Peyer's patch (tissue), 4 donors: ENCODE results near the gene ARID2. TPM values are rescaled to one million over a fixed set of nuclear protein-coding genes. Genes with fewer than 3 reads are reported as not detected.

ENCODE experiments used
- DNase-seq, 3 donors: peaks; one replicate each; pipeline ENCODE4 v3.0.0-alpha.2; 2017 to 2019
- H3K27ac ChIP-seq, 4 donors: fragments of 200-600 bp; sonication (generic); one replicate each; pipeline ENCODE4 v1.5.1; 2016 to 2019
- H3K27me3 ChIP-seq, 2 donors: fragments of 200-600 bp; sonication (generic); one replicate each; pipeline ENCODE4 v1.5.1; 2019
- H3K36me3 ChIP-seq, 3 donors: fragments of 200-600 bp; sonication (generic); one replicate each; pipeline ENCODE4 v1.5.1; 2016 to 2019
- H3K4me1 ChIP-seq, 4 donors: fragments of 200-600 bp; sonication (generic); one replicate each; pipeline ENCODE4 v1.5.1; 2016 to 2019
- H3K4me3 ChIP-seq, 4 donors: fragments of 200-600 bp; sonication (generic); 1 replicate in 3 of 4; 2 replicates in 1 of 4; pipeline ENCODE4 v1.5.1; 2016 to 2019; ENCODE audit warnings: mild to moderate bottlenecking in 1 of 4
- H3K9me3 ChIP-seq, 4 donors: fragments of 200-600 bp; sonication (generic); one replicate each; pipeline ENCODE4 v1.5.1; 2016 to 2019; ENCODE audit warnings: mild to moderate bottlenecking in 1 of 4
- POLR2A ChIP-seq, 2 donors: fragments of 450-650 bp; IDR thresholded peaks; one replicate each; pipeline ENCODE4 v1.5.1; 2017; ENCODE audit warnings: antibody characterized with exemption in 2 of 2, mild to moderate bottlenecking in 2 of 2, moderate library complexity in 2 of 2
- total RNA-seq, 4 donors: library from RNA; depleted of rRNA; stranded (reverse); fragments of >200 nt; gene quantifications; one replicate each; pipeline ENCODE4 v1.1.0, GENCODE V29; 2016
- TF ChIP-seq, protein P1 (sequence below), 6 experiments: fragments of 450-650 bp in 4 of 6; fragments of 200-600 bp in 2 of 6; sonication (generic) in 1 of 6; IDR thresholded peaks; one replicate each; pipeline ENCODE4 v1.5.1; 2017 to 2019; ENCODE audit warnings: antibody characterized with exemption in 6 of 6, mild to moderate bottlenecking in 3 of 6, moderate library complexity in 1 of 6

The ARID2 gene
- total RNA-seq, 4 donors from 2014 or later = 32.1 to 46.2 (median 41.5) TPM

DNA sequence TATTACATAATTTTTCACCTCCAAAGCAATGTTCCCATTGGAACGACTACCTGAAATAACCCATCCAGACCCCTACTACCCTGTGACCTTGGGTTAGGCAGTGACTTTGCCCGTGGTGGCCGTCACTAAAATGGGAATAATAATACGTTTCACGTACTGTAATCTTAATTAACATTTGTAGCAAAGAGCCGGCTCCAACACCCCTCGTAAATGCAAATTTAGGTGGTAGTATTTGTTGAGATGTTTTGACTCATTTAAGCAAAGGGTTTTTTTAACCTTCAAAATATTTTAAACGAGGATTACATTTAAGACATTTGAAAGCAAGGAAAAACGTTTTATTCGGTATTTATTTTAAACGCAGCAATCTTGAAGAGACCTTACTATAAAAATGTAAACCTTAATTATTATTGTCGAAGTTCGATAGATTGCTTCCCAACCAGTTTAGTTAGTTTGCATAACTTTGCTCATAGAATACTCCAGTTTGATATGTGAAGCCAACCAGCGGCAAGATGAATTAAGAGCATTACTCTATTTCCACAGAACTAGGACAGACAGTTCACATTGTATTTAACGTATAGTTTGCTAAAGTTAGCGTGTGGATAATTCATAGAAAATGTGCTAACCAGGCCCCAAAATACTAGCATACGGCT is 1.4 kb upstream of the ARID2 start:
- DNase-seq = peak in 1 of 3 donors; percentile 28
- Histone ChIP-seq H3K4me3 (peak overlapping the region; percentile 76 to 95 (median 85)), H3K36me3 (no peaks in the 10 kb centered on the region), H3K27me3 (no peaks in the 10 kb centered on the region), H3K9me3 (no peaks in the 10 kb centered on the region), H3K4me1 (peaks cover 0 to 31% (median 7%) of the 10 kb centered on the region in 4 donors), H3K27ac (peak overlapping the region; percentile 99 to 100 (median 100))
- TF ChIP-seq, protein P1, sequence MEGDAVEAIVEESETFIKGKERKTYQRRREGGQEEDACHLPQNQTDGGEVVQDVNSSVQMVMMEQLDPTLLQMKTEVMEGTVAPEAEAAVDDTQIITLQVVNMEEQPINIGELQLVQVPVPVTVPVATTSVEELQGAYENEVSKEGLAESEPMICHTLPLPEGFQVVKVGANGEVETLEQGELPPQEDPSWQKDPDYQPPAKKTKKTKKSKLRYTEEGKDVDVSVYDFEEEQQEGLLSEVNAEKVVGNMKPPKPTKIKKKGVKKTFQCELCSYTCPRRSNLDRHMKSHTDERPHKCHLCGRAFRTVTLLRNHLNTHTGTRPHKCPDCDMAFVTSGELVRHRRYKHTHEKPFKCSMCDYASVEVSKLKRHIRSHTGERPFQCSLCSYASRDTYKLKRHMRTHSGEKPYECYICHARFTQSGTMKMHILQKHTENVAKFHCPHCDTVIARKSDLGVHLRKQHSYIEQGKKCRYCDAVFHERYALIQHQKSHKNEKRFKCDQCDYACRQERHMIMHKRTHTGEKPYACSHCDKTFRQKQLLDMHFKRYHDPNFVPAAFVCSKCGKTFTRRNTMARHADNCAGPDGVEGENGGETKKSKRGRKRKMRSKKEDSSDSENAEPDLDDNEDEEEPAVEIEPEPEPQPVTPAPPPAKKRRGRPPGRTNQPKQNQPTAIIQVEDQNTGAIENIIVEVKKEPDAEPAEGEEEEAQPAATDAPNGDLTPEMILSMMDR (IDR thresholded peaks at IDR 0.05) = no peak
- TF ChIP-seq POLR2A (IDR thresholded peaks at IDR 0.05) = no peak

DNA sequence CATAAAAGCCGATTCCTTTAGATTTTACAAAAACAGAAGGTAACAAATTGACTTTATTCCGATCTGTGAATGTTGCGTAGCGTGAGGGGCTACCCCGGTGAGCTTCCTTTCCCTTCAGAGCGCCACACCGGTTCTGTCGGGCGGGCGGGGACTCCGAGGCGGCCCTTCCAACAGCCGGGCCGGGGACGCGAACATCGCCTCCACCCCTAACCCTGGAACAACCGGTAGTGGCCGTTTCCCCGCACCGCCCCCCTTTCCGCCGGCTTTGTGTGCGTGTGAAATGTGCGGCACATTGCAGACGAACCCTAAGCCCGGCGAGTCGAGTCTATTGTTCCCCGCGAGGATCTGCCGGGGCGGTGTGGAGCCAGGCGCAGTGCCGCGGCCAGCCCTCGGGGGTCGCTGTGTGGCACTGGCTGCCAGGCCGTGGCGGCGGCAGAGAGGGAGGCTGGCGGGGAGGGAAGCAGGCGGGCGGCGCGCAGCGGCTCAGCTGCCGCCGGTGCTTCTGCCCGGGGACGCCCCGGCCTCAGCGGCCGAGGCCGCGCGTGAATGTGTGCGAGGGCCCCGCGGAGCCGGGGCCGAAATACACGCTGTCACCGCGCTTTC is 775 bp upstream of the ARID2 start:
- TF ChIP-seq, protein P1 (IDR thresholded peaks at IDR 0.05) = peak; percentile 88 to 99 (median 98)
- TF ChIP-seq POLR2A (IDR thresholded peaks at IDR 0.05) = peak; percentile 94 to 95

GRCh38 chr12:45730084-45730347 is 510 bp downstream of the ARID2 start:
- peak; percentile 36 to 76 (median 67) for DNase-seq
- peak overlapping the region; percentile 76 to 95 (median 85) for H3K4me3 ChIP-seq
- no peaks in the 10 kb centered on the region for H3K27me3 ChIP-seq
- peaks cover 0 to 30% (median 10%) of the 10 kb centered on the region in 4 donors for H3K4me1 ChIP-seq
- H3K36me3 ChIP-seq = no peaks in the 10 kb centered on the region
- no peaks in the 10 kb centered on the region for H3K9me3 ChIP-seq
- H3K27ac ChIP-seq = peak overlapping the region; percentile 99 to 100 (median 100)
- no peak for TF ChIP-seq POLR2A (IDR thresholded peaks at IDR 0.05)
- TF ChIP-seq, protein P1 (IDR thresholded peaks at IDR 0.05) = no peak

More for the DNA sequence above, 775 bp upstream of the ARID2 start:
- H3K4me1 ChIP-seq = peaks cover 0 to 31% (median 8%) of the 10 kb centered on the region in 4 donors
- peak overlapping the region; percentile 76 to 95 (median 85) for H3K4me3 ChIP-seq
- peak; percentile 95 to 99 (median 98) for DNase-seq
- H3K9me3 ChIP-seq = no peaks in the 10 kb centered on the region
- no peaks in the 10 kb centered on the region for H3K27me3 ChIP-seq
- no peaks in the 10 kb centered on the region for H3K36me3 ChIP-seq
- peak overlapping the region; percentile 99 to 100 (median 100) for H3K27ac ChIP-seq

- Histone ChIP-seq H3K27me3 (no peaks in the 10 kb centered on the region), H3K4me3 (peak overlapping the region; percentile 76 to 95 (median 85)), H3K9me3 (no peaks in the 10 kb centered on the region), H3K36me3 (no peaks in the 10 kb centered on the region), H3K27ac (peak overlapping the region; percentile 99 to 100 (median 100)), H3K4me1 (peaks cover 0 to 28% (median 10%) of the 10 kb centered on the region in 4 donors)
- peak; percentile 54 to 78 (median 73) for DNase-seq
- TF ChIP-seq, protein P1 (IDR thresholded peaks at IDR 0.05) = no peak
- no peak for TF ChIP-seq POLR2A (IDR thresholded peaks at IDR 0.05)
Measured at GRCh38 chr12:45730348-45731189, 1.1 kb downstream of the ARID2 start.

DNA sequence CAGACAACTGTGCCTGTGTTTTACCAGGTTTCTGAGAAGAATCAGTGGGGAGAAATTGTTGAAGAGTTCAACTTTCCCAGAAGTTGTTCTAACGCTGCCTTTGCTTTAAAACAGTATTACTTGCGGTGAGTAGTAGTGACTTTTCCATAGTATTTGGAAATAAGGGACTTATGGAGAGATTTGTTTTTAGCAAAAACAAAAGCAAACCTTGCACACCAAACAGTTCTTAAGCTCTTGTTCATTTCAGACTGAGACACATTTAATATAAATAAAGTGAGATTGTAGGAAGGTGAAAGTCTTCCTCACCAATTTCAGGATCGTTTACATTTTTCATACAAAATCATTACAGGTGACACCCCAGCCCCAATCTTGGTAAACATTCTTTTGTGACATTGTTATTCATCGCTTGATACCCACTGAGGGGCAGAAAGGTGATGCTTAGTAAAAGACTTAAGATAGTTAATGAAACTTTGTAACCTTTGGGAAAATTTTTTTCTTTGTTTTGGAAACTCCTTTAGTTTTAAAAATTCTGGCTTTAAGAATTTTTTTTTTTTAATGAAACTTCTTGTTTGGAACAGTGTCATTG is 1.8 kb downstream of the ARID2 start:
- TF ChIP-seq, protein P1 (IDR thresholded peaks at IDR 0.05) = no peak
- no peak for TF ChIP-seq POLR2A (IDR thresholded peaks at IDR 0.05)
- Histone ChIP-seq H3K27ac (peak overlapping the region; percentile 99 to 100 (median 100)), H3K4me1 (peaks cover 0 to 28% (median 10%) of the 10 kb centered on the region in 4 donors), H3K4me3 (peak overlapping the region; percentile 76 to 95 (median 85)), H3K36me3 (no peaks in the 10 kb centered on the region), H3K9me3 (no peaks in the 10 kb centered on the region), H3K27me3 (no peaks in the 10 kb centered on the region)
- DNase-seq = no peak
